GM19193 (cell line): ENCODE data around the gene EPB41L3.

ENCODE experiments used
- POLR2A ChIP-seq: IDR thresholded peaks from 4 replicates; pipeline ENCODE4 v1.6.1; 2011; ENCODE audit not compliant: insufficient read depth, insufficient read length; ENCODE audit errors: extremely low read depth

EPB41L3 gene

GRCh38 chr18:5421981-5422380 lies 121.8 kb downstream of the EPB41L3 start:
- TF ChIP-seq POLR2A, result no peak

- TF ChIP-seq POLR2A, result no peak
Measured at GRCh38 chr18:5420906-5421305, 122.9 kb downstream of the EPB41L3 start.

- no peak for TF ChIP-seq POLR2A
Measured at GRCh38 chr18:5419601-5420000, 124.2 kb downstream of the EPB41L3 start.

GRCh38 chr18:5419030-5419429 lies 124.8 kb downstream of the EPB41L3 start:
- TF ChIP-seq POLR2A, result no peak

- no peak for TF ChIP-seq POLR2A
Measured at GRCh38 chr18:5417342-5417741, 126.5 kb downstream of the EPB41L3 start.

GRCh38 chr18:5416112-5416511 lies 127.7 kb downstream of the EPB41L3 start:
- no peak for TF ChIP-seq POLR2A

- TF ChIP-seq POLR2A, result no peak
Measured at GRCh38 chr18:5415665-5416064, 128.1 kb downstream of the EPB41L3 start.

- TF ChIP-seq POLR2A, result no peak
Measured at GRCh38 chr18:5415031-5415430, 128.8 kb downstream of the EPB41L3 start.

GRCh38 chr18:5414546-5414945 lies 129.3 kb downstream of the EPB41L3 start:
- no peak for TF ChIP-seq POLR2A

GRCh38 chr18:5413447-5413846 lies 130.3 kb downstream of the EPB41L3 start:
- no peak for TF ChIP-seq POLR2A

- no peak for TF ChIP-seq POLR2A
Measured at GRCh38 chr18:5410582-5410981, 133.2 kb downstream of the EPB41L3 start.

- no peak for TF ChIP-seq POLR2A
Measured at GRCh38 chr18:5398269-5398668, 145.5 kb downstream of the EPB41L3 start.

- no peak for TF ChIP-seq POLR2A
Measured at GRCh38 chr18:5397102-5397501, 146.7 kb downstream of the EPB41L3 start.

GRCh38 chr18:5395860-5396448 lies 147.8 kb downstream of the EPB41L3 start:
- no peak for TF ChIP-seq POLR2A

- no peak for TF ChIP-seq POLR2A
Measured at GRCh38 chr18:5393779-5394178, 150.0 kb downstream of the EPB41L3 start.

- TF ChIP-seq POLR2A, result no peak
Measured at GRCh38 chr18:5391409-5391808, 152.4 kb downstream of the EPB41L3 start.

GRCh38 chr18:5389356-5389755 lies 154.4 kb downstream of the EPB41L3 start:
- TF ChIP-seq POLR2A, result no peak
